Transverse colon (tissue), 4 donors: ENCODE data around the gene GOLGA2. TPM values are rescaled to one million over a fixed set of nuclear protein-coding genes. Genes with fewer than 3 reads are reported as not detected.

Experiments
- DNase-seq: peaks from one replicate; pipeline ENCODE4 v3.0.0-alpha.2; 2019
- H3K27ac ChIP-seq, 4 donors: fragments of 200-600 bp; sonication (generic); 2 replicates each; pipeline ENCODE4 v1.5.1; 2016 to 2018; ENCODE audit warnings: inconsistent platforms in 4 of 4
- H3K27me3 ChIP-seq: fragments of 200-600 bp; sonication (generic); 2 replicates; pipeline ENCODE4 v1.5.1; 2017; ENCODE audit warnings: inconsistent platforms
- H3K36me3 ChIP-seq, 4 donors: fragments of 200-600 bp; sonication (generic); 2 replicates each; pipeline ENCODE4 v1.5.1; 2017 to 2019; ENCODE audit warnings: inconsistent platforms in 4 of 4
- H3K4me1 ChIP-seq, 4 donors: fragments of 200-600 bp; sonication (generic); 2 replicates each; pipeline ENCODE4 v1.5.1; 2017 to 2020; ENCODE audit warnings: inconsistent platforms in 4 of 4
- H3K4me3 ChIP-seq, 4 donors: fragments of 200-600 bp; sonication (generic); 1 replicate in 1 of 4; 2 replicates in 3 of 4; pipeline versions ENCODE4 v1.5.1 to v1.6.1; 2017 to 2019; ENCODE audit warnings: inconsistent platforms in 4 of 4
- H3K9me3 ChIP-seq, 2 donors: fragments of 200-600 bp; sonication (generic); 2 replicates each; pipeline ENCODE4 v1.5.1; 2017 to 2019; ENCODE audit warnings: inconsistent platforms in 2 of 2
- CTCF ChIP-seq, 5 experiments: fragments of 200-600 bp in 3 of 5; fragments of 450-650 bp in 2 of 5; sonication (generic) in 3 of 5; IDR thresholded peaks; 1 replicate in 2 of 5; 2 replicates in 3 of 5; pipeline ENCODE4 v1.5.1; 2016 to 2017; ENCODE audit warnings: antibody characterized with exemption in 5 of 5, inconsistent platforms in 3 of 5, mild to moderate bottlenecking in 2 of 5, moderate library complexity in 1 of 5
- EP300 ChIP-seq: sonication (generic); formaldehyde crosslinking; IDR thresholded peaks from one replicate; pipeline ENCODE4 v1.6.1; 2017; ENCODE audit warnings: antibody characterized with exemption, low read depth
- POLR2A ChIP-seq: fragments of 450-650 bp; IDR thresholded peaks from one replicate; pipeline ENCODE4 v1.6.1; 2016; ENCODE audit warnings: antibody characterized with exemption, mild to moderate bottlenecking, moderate library complexity
- POLR2AphosphoS5 ChIP-seq, 3 donors: sonication (generic); formaldehyde crosslinking; IDR thresholded peaks; one replicate each; pipeline ENCODE4 v1.6.1; 2016; ENCODE audit warnings: antibody characterized with exemption in 3 of 3
- WGBS, 2 donors: methylation state at CpG; one replicate each; pipeline ENCODE4 v1.1.5; 2018; ENCODE audit warnings: low coverage in 1 of 2; 5-methylcytosine and 5-hydroxymethylcytosine counted together
- in situ Hi-C, 4 donors: fragments of 200-750 bp; cut with MboI; loops; one replicate each; pipeline versions ENCODE4 v1.15.0 to v1.15.1; 2017; ENCODE audit warnings: low sequenced_read_pairs in 3 of 4, low pct_ligation_motif_present in 1 of 4, low pct_unique_long_range_greater_than_20kb in 1 of 4
- intact Hi-C: fragments of 100-400 bp; cut with DNase I; formaldehyde crosslinking; loops from one replicate; pipeline ENCODE4 v1.15.1; 2023; ENCODE audit warnings: low total_unique reads
- total RNA-seq, 4 donors: library from RNA; depleted of rRNA; stranded (reverse); fragments of >200 nt; gene quantifications; one replicate each; pipeline ENCODE4 v1.1.0, GENCODE V29; 2016

GOLGA2 gene
- total RNA-seq, 4 donors from 2014 or later: 69.9 to 206 (median 75.5) TPM

- Histone ChIP-seq H3K9me3 (no peaks in the 10 kb centered on the region), H3K4me1 (peaks cover 0 to under 1% (median 0%) of the 10 kb centered on the region in 4 donors), H3K27ac (no peak overlapping the region), H3K4me3 (no peak overlapping the region), H3K36me3 (peaks cover 0 to 3% (median 0%) of the 10 kb centered on the region in 4 donors), H3K27me3 (no peaks in the 10 kb centered on the region)
- in situ Hi-C loops: no loop called here
- intact Hi-C loops: no loop called here
- no peak for DNase-seq
- 79 to 80% methylated on average over 7 to 9 of the region's 9 CpGs for WGBS, 2 donors
- TF ChIP-seq POLR2A: no peak
- TF ChIP-seq CTCF (IDR thresholded peaks at IDR 0.05): no peak
- no peak for TF ChIP-seq POLR2AphosphoS5 (IDR thresholded peaks at IDR 0.05)
- TF ChIP-seq EP300: no peak
Measured at GRCh38 chr9:128304136-128304970, 28.5 kb upstream of the GOLGA2 start.

- Histone ChIP-seq H3K4me3 (no peak overlapping the region), H3K27me3 (no peaks in the 10 kb centered on the region)
Measured at GRCh38 chr9:128298535-128299482, 23.0 kb upstream of the GOLGA2 start.

GRCh38 chr9:128297221-128297773 lies 21.5 kb upstream of the GOLGA2 start:
- no peaks in the 10 kb centered on the region for H3K36me3 ChIP-seq
- intact Hi-C loops: no loop called here
- in situ Hi-C loops: no loop called here
- H3K9me3 ChIP-seq: no peaks in the 10 kb centered on the region
- H3K4me1 ChIP-seq: peaks cover 10 to 30% (median 21%) of the 10 kb centered on the region in 4 donors
- TF ChIP-seq POLR2AphosphoS5 (IDR thresholded peaks at IDR 0.05): no peak
- peak overlapping the region; percentile 68 to 77 (median 72) for H3K27ac ChIP-seq
- WGBS, 2 donors: 89% methylated on average over 2 of the region's 2 CpGs; no CpG with 5 or more reads in 1 of the 2 donors
- no peak for DNase-seq
- H3K4me3 ChIP-seq: no peak overlapping the region
- no peaks in the 10 kb centered on the region for H3K27me3 ChIP-seq

More at GRCh38 chr9:128298535-128299482, 23.0 kb upstream of the GOLGA2 start:
- in situ Hi-C loops (no loop called here), intact Hi-C loops (no loop called here)
- DNase-seq: peak; percentile 57
- WGBS, 2 donors: 64% methylated on average over 20 of the region's 20 CpGs; no CpG with 5 or more reads in 1 of the 2 donors
- Histone ChIP-seq H3K4me1 (peaks cover 10 to 30% (median 21%) of the 10 kb centered on the region in 4 donors), H3K27ac (peak overlapping the region in 3 of 4 donors; percentile 6 to 44 (median 41)), H3K9me3 (no peaks in the 10 kb centered on the region), H3K36me3 (no peaks in the 10 kb centered on the region)
- TF ChIP-seq EP300 (no peak), CTCF (IDR thresholded peaks at IDR 0.05) (no peak), POLR2A (no peak), POLR2AphosphoS5 (IDR thresholded peaks at IDR 0.05) (no peak)

- in situ Hi-C loops (no loop called here), intact Hi-C loops (no loop called here)
- peak; percentile 62 for DNase-seq
- Histone ChIP-seq H3K27me3 (no peaks in the 10 kb centered on the region), H3K4me1 (peaks cover 10 to 30% (median 21%) of the 10 kb centered on the region in 4 donors), H3K27ac (peak overlapping the region; percentile 68 to 77 (median 72)), H3K4me3 (no peak overlapping the region), H3K9me3 (no peaks in the 10 kb centered on the region), H3K36me3 (no peaks in the 10 kb centered on the region)
- 85% methylated on average over 4 to 16 of the region's 16 CpGs for WGBS, 2 donors
- TF ChIP-seq POLR2AphosphoS5 (IDR thresholded peaks at IDR 0.05): peak in 2 of 3 donors; percentile 40 to 75
- no peak for TF ChIP-seq EP300
Measured at GRCh38 chr9:128296340-128297220, 20.8 kb upstream of the GOLGA2 start.
